ENCODE results near the gene STYK1.
"Not testable (repeated sequence)": the region's sequence is repeated elsewhere in the genome, so short reads cannot be mapped to it uniquely, and the experiment has no call there.

Gene STYK1

DNA sequence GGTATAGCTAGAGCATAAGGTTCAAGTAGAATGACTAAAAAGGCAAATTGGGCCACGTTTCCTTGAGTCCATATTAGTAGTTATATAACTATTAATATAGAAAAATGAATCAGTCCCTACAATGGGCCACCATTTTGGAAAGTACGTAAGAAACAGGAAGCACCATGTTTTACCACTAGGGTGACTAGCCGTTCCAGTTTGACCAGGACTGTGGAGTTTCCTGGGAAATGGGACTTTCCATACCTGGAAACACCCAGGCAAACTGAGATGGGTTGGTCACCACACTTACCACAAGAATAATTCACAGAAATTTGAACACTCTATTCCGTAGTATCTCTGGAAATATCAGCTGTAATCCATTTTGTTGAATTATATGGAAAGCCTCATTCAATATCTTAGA, 58.3 kb downstream of the STYK1 start:
- DNase-seq (ENCODE audit: low read depth) = no peak
- no peak overlapping the region for H3K4me3 ChIP-seq (ENCODE audit: low read length)
- TF ChIP-seq, protein P1, sequence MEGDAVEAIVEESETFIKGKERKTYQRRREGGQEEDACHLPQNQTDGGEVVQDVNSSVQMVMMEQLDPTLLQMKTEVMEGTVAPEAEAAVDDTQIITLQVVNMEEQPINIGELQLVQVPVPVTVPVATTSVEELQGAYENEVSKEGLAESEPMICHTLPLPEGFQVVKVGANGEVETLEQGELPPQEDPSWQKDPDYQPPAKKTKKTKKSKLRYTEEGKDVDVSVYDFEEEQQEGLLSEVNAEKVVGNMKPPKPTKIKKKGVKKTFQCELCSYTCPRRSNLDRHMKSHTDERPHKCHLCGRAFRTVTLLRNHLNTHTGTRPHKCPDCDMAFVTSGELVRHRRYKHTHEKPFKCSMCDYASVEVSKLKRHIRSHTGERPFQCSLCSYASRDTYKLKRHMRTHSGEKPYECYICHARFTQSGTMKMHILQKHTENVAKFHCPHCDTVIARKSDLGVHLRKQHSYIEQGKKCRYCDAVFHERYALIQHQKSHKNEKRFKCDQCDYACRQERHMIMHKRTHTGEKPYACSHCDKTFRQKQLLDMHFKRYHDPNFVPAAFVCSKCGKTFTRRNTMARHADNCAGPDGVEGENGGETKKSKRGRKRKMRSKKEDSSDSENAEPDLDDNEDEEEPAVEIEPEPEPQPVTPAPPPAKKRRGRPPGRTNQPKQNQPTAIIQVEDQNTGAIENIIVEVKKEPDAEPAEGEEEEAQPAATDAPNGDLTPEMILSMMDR (conservative IDR thresholded peaks at IDR 0.05; ENCODE audit: low read depth, low read length) = no peak

GRCh38 chr12:10614056-10614370, 59.8 kb downstream of the STYK1 start:
- no peak for DNase-seq (ENCODE audit: low read depth)
- TF ChIP-seq, protein P1 (conservative IDR thresholded peaks at IDR 0.05; ENCODE audit: low read depth, low read length) = no peak
- peak overlapping the region; percentile 81 for H3K4me3 ChIP-seq (ENCODE audit: low read length)

- TF ChIP-seq, protein P1 (conservative IDR thresholded peaks at IDR 0.05; ENCODE audit: low read depth, low read length) = no peak
- DNase-seq (ENCODE audit: low read depth) = peak; percentile 83
- peak within 1 kb of the TSS; percentile 81 for H3K4me3 ChIP-seq (ENCODE audit: low read length)
Observed at GRCh38 chr12:10613349-10614055, 60.4 kb downstream of the STYK1 start, which contains the start of gene MAGOHB. MAGOHB (minus strand) TSS chr12:10613609; CDS start chr12:10613532, 77 bp downstream.

- TF ChIP-seq, protein P1 (conservative IDR thresholded peaks at IDR 0.05; ENCODE audit: low read depth, low read length) = no peak
- H3K4me3 ChIP-seq (ENCODE audit: low read length) = peak overlapping the region; percentile 81
- DNase-seq (ENCODE audit: low read depth) = no peak
Observed at GRCh38 chr12:10612984-10613348, 60.9 kb downstream of the STYK1 start.

- peak overlapping the region; percentile 81 for H3K4me3 ChIP-seq (ENCODE audit: low read length)
- DNase-seq (ENCODE audit: low read depth) = no peak
- TF ChIP-seq, protein P1 (conservative IDR thresholded peaks at IDR 0.05; ENCODE audit: low read depth, low read length) = no peak
Observed at GRCh38 chr12:10612110-10612509, 61.7 kb downstream of the STYK1 start.

- H3K4me3 ChIP-seq (ENCODE audit: low read length); DNase-seq (ENCODE audit: low read depth): not testable (repeated sequence)
Observed at GRCh38 chr12:10611258-10611657, 62.6 kb downstream of the STYK1 start.

GRCh38 chr12:10610188-10610587, 63.7 kb downstream of the STYK1 start:
- TF ChIP-seq, protein P1 (conservative IDR thresholded peaks at IDR 0.05; ENCODE audit: low read depth, low read length) = no peak
- H3K4me3 ChIP-seq (ENCODE audit: low read length) = no peak overlapping the region

More at GRCh38 chr12:10610188-10610587, 63.7 kb downstream of the STYK1 start:
- no peak for DNase-seq (ENCODE audit: low read depth)

All from retinal pigment epithelial cell (primary cell).